ENCODE results near the gene ZNF43.
"Not testable (repeated sequence)": the region's sequence is repeated elsewhere in the genome, so short reads cannot be mapped to it uniquely, and the experiment has no call there.

Gene ZNF43

DNA sequence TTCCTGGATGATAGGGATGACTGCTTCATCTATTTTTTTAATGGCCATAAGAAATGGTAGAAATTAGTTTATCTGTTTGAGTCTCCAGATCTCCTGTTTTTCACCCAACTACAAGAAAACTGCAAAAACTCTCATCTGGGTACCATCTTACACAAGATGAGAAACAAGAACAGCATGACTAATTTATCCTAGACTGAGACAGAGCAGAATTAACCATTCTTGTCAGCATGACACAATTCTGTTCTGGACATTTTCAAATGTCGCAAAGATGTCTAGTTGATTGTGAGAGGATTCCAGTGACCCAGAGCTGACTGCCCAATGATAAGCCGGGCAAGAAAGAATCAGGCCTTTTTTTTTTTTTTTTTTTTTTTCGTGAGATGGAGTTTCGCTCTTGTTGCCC, 12.8 kb downstream of the ZNF43 start:
- Histone ChIP-seq H3K4me1 (ENCODE audit: control insufficient read depth in 5 of 5, insufficient read depth in 5 of 5, low read length in 5 of 5) (peaks cover 0 to 4% (median 0%) of the 10 kb centered on the region in 5 donors), H3K9ac (ENCODE audit: low read length in 5 of 5) (no peak overlapping the region), H3K4me3 (ENCODE audit: low read depth in 1 of 5, low read length in 5 of 5) (no peak overlapping the region), H3K36me3 (ENCODE audit: control insufficient read depth in 5 of 5, insufficient read depth in 5 of 5, low read length in 5 of 5) (peaks cover 7 to 26% (median 16%) of the 10 kb centered on the region in 5 donors), H3K9me3 (ENCODE audit: control insufficient read depth in 5 of 5, low read length in 5 of 5) (peaks cover 0 to 4% (median 2%) of the 10 kb centered on the region in 5 donors), H3K27me3 (ENCODE audit: control insufficient read depth in 5 of 5, insufficient read depth in 4 of 5, low read length in 5 of 5) (no peaks in the 10 kb centered on the region), H3K27ac (ENCODE audit: low read depth, low read length) (no peak overlapping the region)

DNA sequence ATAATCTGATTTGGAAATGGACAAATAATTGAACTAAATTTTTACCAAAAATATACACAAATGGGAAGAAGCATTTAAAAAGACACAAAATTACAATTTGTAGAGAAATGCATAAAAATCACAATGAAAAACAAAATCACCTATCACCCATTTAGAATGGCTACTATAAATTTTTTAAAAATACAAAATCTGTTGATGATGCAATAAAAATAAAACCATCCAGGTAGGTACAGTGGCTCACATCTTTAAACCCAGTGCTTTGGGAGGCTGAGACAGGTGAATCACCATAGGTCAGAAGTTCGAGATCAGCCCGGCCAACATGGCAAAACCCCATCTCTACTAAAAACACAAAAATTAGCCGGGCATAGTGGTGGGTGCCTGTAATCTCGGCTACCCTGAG, 23.5 kb downstream of the ZNF43 start:
- Histone ChIP-seq H3K27me3 (ENCODE audit: control insufficient read depth in 5 of 5, insufficient read depth in 4 of 5, low read length in 5 of 5) (no peaks in the 10 kb centered on the region), H3K36me3 (ENCODE audit: control insufficient read depth in 5 of 5, insufficient read depth in 5 of 5, low read length in 5 of 5) (peaks cover 56 to 84% (median 77%) of the 10 kb centered on the region in 5 donors), H3K9ac (ENCODE audit: low read length in 5 of 5) (no peak overlapping the region), H3K4me1 (ENCODE audit: control insufficient read depth in 5 of 5, insufficient read depth in 5 of 5, low read length in 5 of 5) (no peaks in the 10 kb centered on the region), H3K9me3 (ENCODE audit: control insufficient read depth in 5 of 5, low read length in 5 of 5) (peaks cover 45 to 53% (median 48%) of the 10 kb centered on the region in 5 donors), H3K27ac (ENCODE audit: low read depth, low read length) (no peak overlapping the region), H3K4me3 (ENCODE audit: low read depth in 1 of 5, low read length in 5 of 5) (peak overlapping the region in 1 of 5 donors; percentile 28)

DNA sequence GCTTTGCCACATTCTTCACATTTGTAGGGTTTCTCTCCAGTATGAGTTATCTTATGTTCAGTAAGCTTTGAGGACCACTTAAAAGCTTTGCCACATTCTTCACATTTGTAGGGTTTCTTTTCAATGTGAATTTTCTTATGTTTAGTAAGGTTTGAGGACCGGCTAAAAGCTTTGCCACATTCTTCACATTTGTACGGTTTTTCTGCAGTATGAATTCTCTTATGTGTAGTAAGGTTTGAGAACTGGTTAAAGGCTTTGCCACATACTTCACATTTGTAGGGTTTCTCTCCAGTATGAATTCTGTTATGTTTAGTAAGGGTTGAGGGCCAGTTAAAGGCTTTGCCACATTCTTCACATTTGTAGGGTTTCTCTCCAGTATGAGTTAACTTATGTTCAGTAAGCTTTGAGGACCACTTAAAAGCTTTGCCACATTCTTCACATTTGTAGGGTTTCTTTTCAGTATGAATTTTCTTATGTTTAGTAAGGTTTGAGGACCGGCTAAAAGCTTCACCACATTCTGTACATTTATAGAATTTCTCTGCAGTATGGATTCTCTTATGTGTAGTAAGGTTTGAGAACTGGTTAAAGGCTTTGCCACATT, 27.5 kb downstream of the ZNF43 start:
- peak overlapping the region in 4 of 5 donors; percentile 35 to 55 (median 48) for H3K4me3 ChIP-seq (ENCODE audit: low read depth in 1 of 5, low read length in 5 of 5)
- H3K36me3 ChIP-seq (ENCODE audit: control insufficient read depth in 5 of 5, insufficient read depth in 5 of 5, low read length in 5 of 5) = peaks cover 30 to 48% (median 46%) of the 10 kb centered on the region in 5 donors

GRCh38 chr19:21789466-21790085, 46.4 kb downstream of the ZNF43 start:
- no peaks in the 10 kb centered on the region for H3K4me1 ChIP-seq (ENCODE audit: control insufficient read depth in 5 of 5, insufficient read depth in 5 of 5, low read length in 5 of 5)
- H3K36me3 ChIP-seq (ENCODE audit: control insufficient read depth in 5 of 5, insufficient read depth in 5 of 5, low read length in 5 of 5) = no peaks in the 10 kb centered on the region
- H3K27me3 ChIP-seq (ENCODE audit: control insufficient read depth in 5 of 5, insufficient read depth in 4 of 5, low read length in 5 of 5) = no peaks in the 10 kb centered on the region
- no peak overlapping the region for H3K9ac ChIP-seq (ENCODE audit: low read length in 5 of 5)
- peaks cover under 1 to 11% (median 5%) of the 10 kb centered on the region in 5 donors for H3K9me3 ChIP-seq (ENCODE audit: control insufficient read depth in 5 of 5, low read length in 5 of 5)
- no peak overlapping the region for H3K4me3 ChIP-seq (ENCODE audit: low read depth in 1 of 5, low read length in 5 of 5)
- H3K27ac ChIP-seq (ENCODE audit: low read depth, low read length) = no peak overlapping the region

More for the DNA sequence above, 27.5 kb downstream of the ZNF43 start:
- H3K4me1 ChIP-seq (ENCODE audit: control insufficient read depth in 5 of 5, insufficient read depth in 5 of 5, low read length in 5 of 5); H3K9ac ChIP-seq (ENCODE audit: low read length in 5 of 5); H3K27ac ChIP-seq (ENCODE audit: low read depth, low read length); H3K27me3 ChIP-seq (ENCODE audit: control insufficient read depth in 5 of 5, insufficient read depth in 4 of 5, low read length in 5 of 5): not testable (repeated sequence)
- peaks cover 53 to 83% (median 72%) of the 10 kb centered on the region in 5 donors for H3K9me3 ChIP-seq (ENCODE audit: control insufficient read depth in 5 of 5, low read length in 5 of 5)

DNA sequence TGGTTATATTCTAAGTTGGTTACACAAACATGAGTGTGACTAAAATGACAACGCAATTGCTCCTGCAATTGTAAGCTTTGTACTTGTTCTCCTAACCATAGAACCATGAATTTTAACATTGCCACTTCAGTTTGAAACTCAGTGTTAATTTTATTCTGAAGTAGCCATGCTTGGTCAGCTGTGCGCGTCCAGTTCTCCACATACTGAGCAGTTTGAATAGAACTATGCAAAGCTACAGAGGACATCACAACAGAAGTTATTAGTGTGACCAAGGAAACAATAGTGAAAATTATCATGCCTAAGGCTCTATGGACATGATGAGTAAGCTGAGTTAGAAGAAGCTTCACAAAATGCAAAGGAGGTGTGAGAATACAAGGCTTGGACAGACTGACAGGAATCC, 49.0 kb downstream of the ZNF43 start:
- Histone ChIP-seq H3K4me3 (ENCODE audit: low read depth in 1 of 5, low read length in 5 of 5) (no peak overlapping the region), H3K27ac (ENCODE audit: low read depth, low read length) (no peak overlapping the region), H3K9ac (ENCODE audit: low read length in 5 of 5) (no peak overlapping the region), H3K4me1 (ENCODE audit: control insufficient read depth in 5 of 5, insufficient read depth in 5 of 5, low read length in 5 of 5) (no peaks in the 10 kb centered on the region), H3K9me3 (ENCODE audit: control insufficient read depth in 5 of 5, low read length in 5 of 5) (peaks cover 0 to 5% (median 0%) of the 10 kb centered on the region in 5 donors), H3K36me3 (ENCODE audit: control insufficient read depth in 5 of 5, insufficient read depth in 5 of 5, low read length in 5 of 5) (no peaks in the 10 kb centered on the region), H3K27me3 (ENCODE audit: control insufficient read depth in 5 of 5, insufficient read depth in 4 of 5, low read length in 5 of 5) (no peaks in the 10 kb centered on the region)

- H3K9ac ChIP-seq (ENCODE audit: low read length in 5 of 5); H3K27me3 ChIP-seq (ENCODE audit: control insufficient read depth in 5 of 5, insufficient read depth in 4 of 5, low read length in 5 of 5); H3K9me3 ChIP-seq (ENCODE audit: control insufficient read depth in 5 of 5, low read length in 5 of 5); H3K36me3 ChIP-seq (ENCODE audit: control insufficient read depth in 5 of 5, insufficient read depth in 5 of 5, low read length in 5 of 5); H3K4me3 ChIP-seq (ENCODE audit: low read depth in 1 of 5, low read length in 5 of 5); H3K4me1 ChIP-seq (ENCODE audit: control insufficient read depth in 5 of 5, insufficient read depth in 5 of 5, low read length in 5 of 5); H3K27ac ChIP-seq (ENCODE audit: low read depth, low read length): not testable (repeated sequence)
These were observed 60.2 kb downstream of the ZNF43 start for GRCh38 chr19:21775792-21776191.

GRCh38 chr19:21767065-21767800, 68.7 kb downstream of the ZNF43 start, which contains the start of gene ZNF100:
ZNF100 (minus strand) TSS chr19:21767579; CDS start chr19:21767429, 150 bp downstream.
- H3K36me3 ChIP-seq (ENCODE audit: control insufficient read depth in 5 of 5, insufficient read depth in 5 of 5, low read length in 5 of 5) = peaks cover 8 to 13% (median 12%) of the 10 kb centered on the region in 5 donors
- peak within 1 kb of the TSS; percentile 85 to 96 (median 92) for H3K9ac ChIP-seq (ENCODE audit: low read length in 5 of 5)
- no peaks in the 10 kb centered on the region for H3K27me3 ChIP-seq (ENCODE audit: control insufficient read depth in 5 of 5, insufficient read depth in 4 of 5, low read length in 5 of 5)
- H3K4me3 ChIP-seq (ENCODE audit: low read depth in 1 of 5, low read length in 5 of 5) = peak within 1 kb of the TSS; percentile 84 to 99 (median 98)
- H3K9me3 ChIP-seq (ENCODE audit: control insufficient read depth in 5 of 5, low read length in 5 of 5) = no peaks in the 10 kb centered on the region
- H3K27ac ChIP-seq (ENCODE audit: low read depth, low read length) = peak within 1 kb of the TSS; percentile 72
- peaks cover 0 to 15% (median 9%) of the 10 kb centered on the region in 5 donors for H3K4me1 ChIP-seq (ENCODE audit: control insufficient read depth in 5 of 5, insufficient read depth in 5 of 5, low read length in 5 of 5)

GRCh38 chr19:21766705-21767064, 69.3 kb downstream of the ZNF43 start:
- not testable (repeated sequence) for H3K27me3 ChIP-seq (ENCODE audit: control insufficient read depth in 5 of 5, insufficient read depth in 4 of 5, low read length in 5 of 5); H3K9me3 ChIP-seq (ENCODE audit: control insufficient read depth in 5 of 5, low read length in 5 of 5)
- Histone ChIP-seq H3K36me3 (ENCODE audit: control insufficient read depth in 5 of 5, insufficient read depth in 5 of 5, low read length in 5 of 5) (peaks cover 9 to 18% (median 14%) of the 10 kb centered on the region in 5 donors), H3K9ac (ENCODE audit: low read length in 5 of 5) (peak overlapping the region; percentile 85 to 96 (median 92)), H3K27ac (ENCODE audit: low read depth, low read length) (peak overlapping the region; percentile 72), H3K4me1 (ENCODE audit: control insufficient read depth in 5 of 5, insufficient read depth in 5 of 5, low read length in 5 of 5) (peaks cover 0 to 15% (median 9%) of the 10 kb centered on the region in 5 donors), H3K4me3 (ENCODE audit: low read depth in 1 of 5, low read length in 5 of 5) (peak overlapping the region; percentile 84 to 99 (median 98))

DNA sequence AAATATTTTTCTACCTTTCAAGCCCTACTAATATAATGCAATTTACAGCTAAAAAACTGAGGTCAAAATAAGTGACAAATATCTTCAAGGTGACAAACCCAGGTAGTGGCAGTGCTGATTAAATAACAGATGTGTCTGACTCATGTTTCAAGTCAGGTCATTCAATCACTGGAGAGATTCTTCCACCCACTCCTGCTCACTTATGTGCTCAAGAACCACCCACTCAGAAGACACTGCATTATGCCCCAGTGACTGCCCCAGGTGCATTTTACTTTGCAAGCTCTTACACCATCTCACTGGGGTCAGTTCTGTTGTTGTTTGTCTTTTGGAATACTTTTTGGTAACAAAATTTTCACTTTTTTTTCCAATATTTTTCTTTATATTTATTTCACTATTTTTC, 70.8 kb downstream of the ZNF43 start:
- Histone ChIP-seq H3K9ac (ENCODE audit: low read length in 5 of 5) (no peak overlapping the region), H3K27ac (ENCODE audit: low read depth, low read length) (no peak overlapping the region), H3K27me3 (ENCODE audit: control insufficient read depth in 5 of 5, insufficient read depth in 4 of 5, low read length in 5 of 5) (no peaks in the 10 kb centered on the region), H3K4me1 (ENCODE audit: control insufficient read depth in 5 of 5, insufficient read depth in 5 of 5, low read length in 5 of 5) (peaks cover 0 to 15% (median 9%) of the 10 kb centered on the region in 5 donors), H3K4me3 (ENCODE audit: low read depth in 1 of 5, low read length in 5 of 5) (no peak overlapping the region), H3K36me3 (ENCODE audit: control insufficient read depth in 5 of 5, insufficient read depth in 5 of 5, low read length in 5 of 5) (peaks cover 10 to 21% (median 17%) of the 10 kb centered on the region in 5 donors), H3K9me3 (ENCODE audit: control insufficient read depth in 5 of 5, low read length in 5 of 5) (no peaks in the 10 kb centered on the region)

DNA sequence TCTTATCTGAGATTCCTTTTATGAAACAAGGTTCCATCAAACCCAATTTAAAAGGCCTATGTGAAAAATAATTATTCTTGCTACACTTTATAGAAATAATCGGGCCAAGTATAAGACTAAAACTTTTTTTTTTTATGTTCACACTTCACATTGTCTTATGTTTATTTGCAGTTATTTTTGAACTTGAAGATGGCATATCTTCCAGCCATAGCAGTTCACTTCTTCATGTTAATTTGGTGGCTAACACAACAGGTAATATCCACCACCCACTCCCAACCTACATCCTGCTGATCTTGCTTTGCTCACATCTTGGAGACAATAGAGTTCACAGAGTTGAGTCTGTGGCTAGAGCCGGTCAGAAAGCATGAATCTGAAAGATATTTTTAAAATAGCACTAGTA, 74.4 kb downstream of the ZNF43 start:
- H3K9ac ChIP-seq (ENCODE audit: low read length in 5 of 5); H3K27ac ChIP-seq (ENCODE audit: low read depth, low read length); H3K4me1 ChIP-seq (ENCODE audit: control insufficient read depth in 5 of 5, insufficient read depth in 5 of 5, low read length in 5 of 5); H3K4me3 ChIP-seq (ENCODE audit: low read depth in 1 of 5, low read length in 5 of 5); H3K27me3 ChIP-seq (ENCODE audit: control insufficient read depth in 5 of 5, insufficient read depth in 4 of 5, low read length in 5 of 5); H3K9me3 ChIP-seq (ENCODE audit: control insufficient read depth in 5 of 5, low read length in 5 of 5): not testable (repeated sequence)
- peaks cover 21 to 49% (median 30%) of the 10 kb centered on the region in 5 donors for H3K36me3 ChIP-seq (ENCODE audit: control insufficient read depth in 5 of 5, insufficient read depth in 5 of 5, low read length in 5 of 5)
